K562 (cell line): ENCODE data around the gene PLK1. TPM values are rescaled to one million over a fixed set of nuclear protein-coding genes. Genes with fewer than 3 reads are reported as not detected.

Experiments
- ATAC-seq: fragments of 200-7000 bp; cut with Tn5 transposase; 3 replicates; pipeline ENCODE4 v1.9.1; 2020; ENCODE audit warnings: moderate library complexity
- BruUV-seq: library from RNA; stranded (reverse); fragments of 400-500 nt; replicated peaks from 2 replicates; lab custom pipeline; 2021; lab: Mats Ljungman, UMichigan
- CTCF ChIA-PET: fragments of 300-600 bp; formaldehyde crosslinking; extraction: SDS; loops from one replicate; lab custom pipeline; 2021; ENCODE audit warnings: low intra/inter-chr PET ratio; lab: Yijun Ruan, JAX
- POLR2A ChIA-PET: fragments of 300-600, 350-650 bp; sonication (Branson Sonifier 250); formaldehyde crosslinking; extraction: SDS; loops from one replicate; lab custom pipeline; 2021; ENCODE audit warnings: antibody characterized with exemption, inconsistent platforms; lab: Yijun Ruan, JAX
- DNase-seq, 4 experiments: peaks; one replicate each; pipeline versions ENCODE4 v3.0.0 to v3.0.0-alpha.2; 2011 to 2018; ENCODE audit warnings: low spot score in 3 of 4, mixed read lengths in 3 of 4; ENCODE audit errors: extremely low read depth in 1 of 4
- FAIRE-seq: peaks from 2 replicates; lab custom pipeline; 2011; peaks lifted over from hg19 to GRCh38; lab: Jason Lieb, UNC
- H2AFZ ChIP-seq: 2 replicates; pipeline ENCODE4 v1.6.0; 2011; ENCODE audit warnings: low read depth, low read length, control low read depth, inconsistent platforms
- H3K27ac ChIP-seq: fragments of 200-600 bp; 3 replicates; pipeline ENCODE4 v1.8.0; 2011; ENCODE audit warnings: low read depth, mild to moderate bottlenecking, control low read depth, inconsistent platforms, low read length, moderate library complexity, mixed read lengths; ENCODE audit errors: extremely low read depth
- H3K27me3 ChIP-seq, 2 experiments: fragments of 300-600 bp in 1 of 2; 2 replicates in 1 of 2; 3 replicates in 1 of 2; pipeline versions ENCODE4 v1.6.0 to v1.8.0; 2011; ENCODE audit warnings: inconsistent platforms in 2 of 2, low read length in 2 of 2, mild to moderate bottlenecking in 1 of 2, mixed read lengths in 1 of 2, moderate library complexity in 1 of 2; ENCODE audit not compliant: control insufficient read depth in 2 of 2, insufficient read depth in 2 of 2
- H3K36me3 ChIP-seq: fragments of 300-600 bp; 3 replicates; pipeline ENCODE4 v1.8.0; 2011; ENCODE audit warnings: mild to moderate bottlenecking, low read length, inconsistent platforms; ENCODE audit not compliant: control insufficient read depth, insufficient read depth
- H3K4me1 ChIP-seq, 2 experiments: fragments of 200-600 bp in 1 of 2; replicated peaks in 1 of 2; 2 replicates in 1 of 2; 3 replicates in 1 of 2; pipeline versions ENCODE4 v1.5.1 to v1.8.0; 2011; ENCODE audit warnings: inconsistent platforms in 2 of 2, low read length in 2 of 2, mild to moderate bottlenecking in 1 of 2, mixed read lengths in 1 of 2, moderate library complexity in 1 of 2; ENCODE audit not compliant: control insufficient read depth in 2 of 2, insufficient read depth in 2 of 2
- H3K4me2 ChIP-seq: 2 replicates; pipeline ENCODE4 v1.6.1; 2011; ENCODE audit warnings: low read length, control low read depth, inconsistent platforms, mixed read lengths; ENCODE audit not compliant: insufficient read depth
- H3K4me3 ChIP-seq: fragments of 200-600 bp; sonication (generic), shearing (Covaris generic); 2 replicates; pipeline ENCODE4 v1.5.1; 2016; ENCODE audit warnings: control low read depth, inconsistent platforms
- H3K79me2 ChIP-seq: fragments of 200-600 bp; 3 replicates; pipeline ENCODE4 v1.8.0; 2011; ENCODE audit warnings: low read length, inconsistent platforms; ENCODE audit not compliant: control insufficient read depth, insufficient read depth
- H3K9ac ChIP-seq, 2 experiments: 2 replicates each; pipeline versions ENCODE4 v1.6.0 to v1.6.1; 2011; ENCODE audit warnings: low read depth in 2 of 2, low read length in 2 of 2, control low read depth in 1 of 2, inconsistent platforms in 1 of 2, mild to moderate bottlenecking in 1 of 2, mixed read lengths in 1 of 2; ENCODE audit not compliant: insufficient read depth in 1 of 2
- H3K9me1 ChIP-seq: one replicate; pipeline ENCODE4 v1.6.0; 2011; ENCODE audit warnings: inconsistent platforms, mild to moderate bottlenecking, low read length, moderate library complexity; ENCODE audit not compliant: control insufficient read depth, insufficient read depth
- H3K9me3 ChIP-seq: replicated peaks from 2 replicates; pipeline ENCODE4 v1.5.1; 2011; ENCODE audit warnings: low read depth, low read length, inconsistent platforms; ENCODE audit not compliant: control insufficient read depth, insufficient read depth
- H4K20me1 ChIP-seq: replicated peaks from 2 replicates; pipeline ENCODE4 v1.6.1; 2011; ENCODE audit warnings: low read length, inconsistent platforms, mixed read lengths; ENCODE audit not compliant: control insufficient read depth, insufficient read depth
- ARID4B ChIP-seq: sonication (generic); formaldehyde crosslinking; IDR thresholded peaks from 2 replicates; pipeline ENCODE4 v1.8.0; 2022; ENCODE audit warnings: mild to moderate bottlenecking, missing genetic modification reagents
- BRF2 ChIP-seq: IDR thresholded peaks from 3 replicates; pipeline ENCODE4 v1.6.1; 2011; ENCODE audit warnings: borderline replicate concordance, mild to moderate bottlenecking; ENCODE audit not compliant: insufficient read length, insufficient read depth
- CREB3 ChIP-seq: fragments of 450-650 bp; conservative IDR thresholded peaks from 2 replicates; pipeline ENCODE4 v1.6.1; 2016; ENCODE audit warnings: missing genetic modification characterization, low read depth, mild to moderate bottlenecking, missing compliant biosample characterization, moderate library complexity
- NFATC3 ChIP-seq: fragments of 450-650 bp; IDR thresholded peaks from 2 replicates; pipeline ENCODE4 v1.6.1; 2017; ENCODE audit warnings: mild to moderate bottlenecking
- PHF21A ChIP-seq: fragments of 450-650 bp; IDR thresholded peaks from 2 replicates; pipeline ENCODE4 v1.6.1; 2017; ENCODE audit warnings: low read depth, borderline replicate concordance
- SREBF2 ChIP-seq: sonication (generic); formaldehyde crosslinking; IDR thresholded peaks from 2 replicates; pipeline ENCODE4 v1.4.0; 2020; ENCODE audit warnings: mild to moderate bottlenecking, missing genetic modification reagents
- YY1 ChIP-seq, 3 experiments: IDR thresholded peaks; 2 replicates each; pipeline ENCODE4 v1.6.1; 2011; ENCODE audit warnings: low read length in 2 of 3, mild to moderate bottlenecking in 2 of 3, moderate library complexity in 2 of 3, borderline replicate concordance in 1 of 3, control low read depth in 1 of 3, low read depth in 1 of 3; ENCODE audit not compliant: insufficient read depth in 3 of 3, insufficient replicate concordance in 2 of 3, control insufficient read depth in 1 of 3, insufficient read length in 1 of 3; ENCODE audit errors: extremely low read depth in 1 of 3
- ZBTB1 ChIP-seq: sonication (generic); formaldehyde crosslinking; IDR thresholded peaks from 2 replicates; pipeline ENCODE4 v1.8.1; 2023; ENCODE audit warnings: missing genetic modification reagents, low read depth, mild to moderate bottlenecking, borderline replicate concordance
- ZNF398 ChIP-seq: fragments of 250-450 bp; sonication (Bioruptor Pico); IDR thresholded peaks from 2 replicates; pipeline ENCODE4 v1.8.0; 2021; ENCODE audit warnings: moderate library complexity, mild to moderate bottlenecking, inconsistent platforms
- WGBS: fragments of 100-300 bp; shearing (Covaris generic); methylation state at CpG from one replicate; pipeline ENCODE4 v1.1.6; 2016; ENCODE audit warnings: low coverage, mixed read lengths; ENCODE audit not compliant: insufficient coverage; ENCODE audit errors: missing lambda C conversion rate; 5-methylcytosine and 5-hydroxymethylcytosine counted together
- in situ Hi-C: fragments of 300-500 bp; cut with MboI; formaldehyde crosslinking; loops from 4 replicates; pipeline ENCODE4 v1.15.0; 2018; ENCODE audit warnings: inconsistent platforms, mixed read lengths
- intact Hi-C: fragments of 100-400 bp; cut with micrococcal nuclease; formaldehyde crosslinking; loops from 2 replicates; pipeline ENCODE4 v1.14.2; 2022
- polyA plus RNA-seq, 8 experiments: library from polyadenylated mRNA; depleted of rRNA in 4 of 8; stranded (reverse) in 5 of 8; unstranded in 3 of 8; fragments of >200 nt; fragmentation: Nextera tagmentation in 2 of 8; fragmentation: Illumina TruSeq in 1 of 8; extraction: Ambion mirVana in 2 of 8; extraction: Trizol in 1 of 8; gene quantifications; 2 replicates each; pipeline versions ENCODE4 v1.2.1 to v1.2.3, GENCODE V29; 2011 to 2014; ENCODE audit warnings: inconsistent platforms in 1 of 8, missing spikeins in 1 of 8
- total RNA-seq, 7 experiments: library from RNA; depleted of rRNA in 6 of 7; stranded (reverse); fragments of >200 nt in 6 of 7; fragmentation: Illumina TruSeq in 2 of 7; extraction: Trizol in 2 of 7; gene quantifications; 2 replicates each; pipeline versions ENCODE4 v1.2.1 to v1.2.3, GENCODE V29; 2011 to 2021; ENCODE audit warnings: low replicate concordance in 1 of 7

The PLK1 gene
- total and polyA plus RNA-seq, 9 of the 15 experiments (the other 6 are each of a cell fraction or from before 2014, with no cell fraction given) = 13.6 to 212 (median 45.5) TPM

- peak in 1 of 3 experiments; percentile 40 for TF ChIP-seq YY1 (IDR thresholded peaks at IDR 0.05; ENCODE audit: borderline replicate concordance in 1 of 3, control insufficient read depth in 1 of 3, extremely low read depth in 1 of 3, insufficient read depth in 3 of 3, insufficient read length in 1 of 3, insufficient replicate concordance in 2 of 3, low read depth in 1 of 3, low read length in 2 of 3)
- TF ChIP-seq, all 486 proteins: peak for 9
Measured at GRCh38 chr16:23694644-23695373, 16.1 kb downstream of the PLK1 start (continued).

- WGBS = 54% methylated on average over 5 of the region's 11 CpGs
- Histone ChIP-seq H3K27me3 (no peaks in the 10 kb centered on the region), H3K9me3 (no peaks in the 10 kb centered on the region), H3K9me1 (no peaks in the 10 kb centered on the region), H3K36me3 (peaks cover 11% of the 10 kb centered on the region; the same call in 2 of the 3 replicates), H2AFZ (no peak overlapping the region), H3K27ac (no peak overlapping the region), H3K4me3 (no peak overlapping the region), H3K79me2 (no peaks in the 10 kb centered on the region), H3K9ac (no peak overlapping the region), H3K4me2 (no peak overlapping the region), H4K20me1 (no peaks in the 10 kb centered on the region), H3K4me1 (peaks cover 10 to 23% of the 10 kb centered on the region in 2 experiments; a peak in 4 of 5 replicates)
- no peak for DNase-seq
- intact Hi-C loops (no loop called here), in situ Hi-C loops (no loop called here)
- ChIA-PET POLR2A (interaction anchor here (0.9 to 6.1 kb wide), 4 partner anchors 11 to 16 kb away, joined by 4 to 56 read pairs (median 8); no protein-coding TSS in a partner anchor), CTCF (no interaction called here)
- no peak for ATAC-seq
- FAIRE-seq = no peak
- no TSS peak for BruUV-seq
- no peak for TF ChIP-seq ZNF398 (CRISPR knock-in tag)
- TF ChIP-seq SREBF2 (CRISPR knock-in tag) = no peak
- TF ChIP-seq NFATC3 = no peak
- no peak for TF ChIP-seq ZBTB1 (CRISPR knock-in tag)
- no peak for TF ChIP-seq PHF21A
- no peak for TF ChIP-seq BRF2
- TF ChIP-seq CREB3 = no peak
- TF ChIP-seq ARID4B (CRISPR knock-in tag) = no peak
Measured at GRCh38 chr16:23695756-23696155, 17.1 kb downstream of the PLK1 start.
